ENCODE data around the gene KLF7.

GRCh38 chr2:207101984-207102383 lies 63.8 kb downstream of the KLF7 start:
- no peak for TF ChIP-seq CTCF (IDR thresholded peaks at IDR 0.05)
- no peak for TF ChIP-seq POLR2A (IDR thresholded peaks at IDR 0.05)
